ENCODE data around the gene FAM163A.

- TF ChIP-seq EZH2 (IDR thresholded peaks at IDR 0.05) (no peak), POLR2AphosphoS5 (IDR thresholded peaks at IDR 0.05; ENCODE audit: borderline replicate concordance, low read depth, low read length) (no peak)
Observed at GRCh38 chr1:179810367-179810715, 67.2 kb downstream of the FAM163A start.

All from SK-N-MC (cell line).